ENCODE data around the gene CMTM1. TPM values are rescaled to one million over a fixed set of nuclear protein-coding genes. Genes with fewer than 3 reads are reported as not detected.
"Not testable (repeated sequence)": the region's sequence is repeated elsewhere in the genome, so short reads cannot be mapped to it uniquely, and the experiment has no call there.

Gene CMTM1
- total RNA-seq, 3 donors from 2014 or later, result 1.6 to 2.9 (median 1.9) TPM

- no peak for DNase-seq (ENCODE audit: low spot score in 2 of 2)
- no peaks in the 10 kb centered on the region for H3K9me3 ChIP-seq
- peak overlapping the region; percentile 77 to 78 for H3K27ac ChIP-seq
- peaks cover 3 to 14% of the 10 kb centered on the region in 2 donors for H3K4me1 ChIP-seq
- H3K36me3 ChIP-seq, result peaks cover 6% of the 10 kb centered on the region
- TF ChIP-seq CTCF (IDR thresholded peaks at IDR 0.05) (no peak), POLR2A (IDR thresholded peaks at IDR 0.05) (no peak), POLR2AphosphoS5 (IDR thresholded peaks at IDR 0.05) (no peak)
- intact Hi-C loops (cut with DNase I; ENCODE audit: low total_unique reads), result loop anchor here (5.0 kb wide), 1 partner anchor 437 kb away; no protein-coding TSS in a partner anchor
- no peaks in the 10 kb centered on the region for H3K27me3 ChIP-seq
- no peak overlapping the region for H3K4me3 ChIP-seq
These were observed 42.9 kb downstream of the CMTM1 start for GRCh38 chr16:66609139-66609510.

GRCh38 chr16:66610111-66610820 is 44.0 kb downstream of the CMTM1 start:
- Histone ChIP-seq H3K36me3 (peaks cover 6% of the 10 kb centered on the region), H3K27ac (peak overlapping the region in 1 of 2 donors; percentile 9), H3K27me3 (no peaks in the 10 kb centered on the region), H3K4me1 (peaks cover 3 to 14% of the 10 kb centered on the region in 2 donors), H3K9me3 (no peaks in the 10 kb centered on the region), H3K4me3 (no peak overlapping the region)
- no peak for TF ChIP-seq CTCF (IDR thresholded peaks at IDR 0.05)
- TF ChIP-seq POLR2A (IDR thresholded peaks at IDR 0.05), result no peak
- TF ChIP-seq POLR2AphosphoS5 (IDR thresholded peaks at IDR 0.05), result no peak
- no peak for DNase-seq (ENCODE audit: low spot score in 2 of 2)
- intact Hi-C loops (cut with DNase I; ENCODE audit: low total_unique reads), result no loop called here

- H3K27me3 ChIP-seq; H3K4me1 ChIP-seq; H3K9me3 ChIP-seq; H3K27ac ChIP-seq; H3K4me3 ChIP-seq; intact Hi-C loops (cut with DNase I; ENCODE audit: low total_unique reads); H3K36me3 ChIP-seq; DNase-seq (ENCODE audit: low spot score in 2 of 2): not testable (repeated sequence)
These were observed 45.7 kb downstream of the CMTM1 start for GRCh38 chr16:66611911-66612310.

- TF ChIP-seq CTCF (IDR thresholded peaks at IDR 0.05) (no peak), POLR2AphosphoS5 (IDR thresholded peaks at IDR 0.05) (no peak), POLR2A (IDR thresholded peaks at IDR 0.05) (no peak)
- H3K27ac ChIP-seq, result no peak overlapping the region
- peaks cover 6% of the 10 kb centered on the region for H3K36me3 ChIP-seq
- intact Hi-C loops (cut with DNase I; ENCODE audit: low total_unique reads), result no loop called here
- H3K4me1 ChIP-seq, result peaks cover 3 to 7% of the 10 kb centered on the region in 2 donors
- no peaks in the 10 kb centered on the region for H3K9me3 ChIP-seq
- DNase-seq (ENCODE audit: low spot score in 2 of 2), result no peak
- H3K4me3 ChIP-seq, result no peak overlapping the region
- H3K27me3 ChIP-seq, result no peaks in the 10 kb centered on the region
These were observed 46.2 kb downstream of the CMTM1 start for GRCh38 chr16:66612422-66612821.

GRCh38 chr16:66614161-66614802 is 48.0 kb downstream of the CMTM1 start:
- intact Hi-C loops (cut with DNase I; ENCODE audit: low total_unique reads), result no loop called here
- peaks cover 6% of the 10 kb centered on the region for H3K36me3 ChIP-seq

More at GRCh38 chr16:66614161-66614802, 48.0 kb downstream of the CMTM1 start:
- H3K27ac ChIP-seq, result no peak overlapping the region
- TF ChIP-seq CTCF (IDR thresholded peaks at IDR 0.05) (no peak), POLR2AphosphoS5 (IDR thresholded peaks at IDR 0.05) (no peak), POLR2A (IDR thresholded peaks at IDR 0.05) (no peak)
- H3K9me3 ChIP-seq, result no peaks in the 10 kb centered on the region
- no peak overlapping the region for H3K4me3 ChIP-seq
- no peak for DNase-seq (ENCODE audit: low spot score in 2 of 2)
- no peaks in the 10 kb centered on the region for H3K27me3 ChIP-seq
- H3K4me1 ChIP-seq, result peaks cover under 1 to 4% of the 10 kb centered on the region in 2 donors
